H1 (cell line): Measurements from ENCODE around the gene REPS1. TPM values are rescaled to one million over a fixed set of nuclear protein-coding genes. Genes with fewer than 3 reads are reported as not detected.

ENCODE experiments used
- CTCF ChIA-PET: fragments of 300-600 bp; sonication (Branson Sonifier 250); formaldehyde crosslinking; loops from one replicate; lab custom pipeline; 2021; ENCODE audit not compliant: partially characterized antibody; lab: Charles Lee
- POLR2A ChIA-PET: fragments of 300-600 bp; sonication (Branson Sonifier 250); formaldehyde crosslinking; loops from one replicate; lab custom pipeline; 2021; ENCODE audit warnings: inconsistent platforms; ENCODE audit not compliant: partially characterized antibody; lab: Charles Lee
- DNase-seq, 2 experiments: peaks; one replicate each; pipeline versions ENCODE4 v3.0.0 to v3.0.0-alpha.2; 2010 to 2022; ENCODE audit warnings: low spot score in 2 of 2, low read depth in 1 of 2, mixed read lengths in 1 of 2
- FAIRE-seq: peaks from 2 replicates; lab custom pipeline; 2011; peaks lifted over from hg19 to GRCh38; lab: Jason Lieb, UNC
- H2AFZ ChIP-seq: 2 replicates; pipeline ENCODE4 v1.8.1; 2012; ENCODE audit warnings: low read length, inconsistent platforms
- H2AK5ac ChIP-seq: 2 replicates; pipeline ENCODE4 v1.6.1; 2013; ENCODE audit warnings: low read depth, low read length
- H2BK120ac ChIP-seq: replicated peaks from 2 replicates; pipeline ENCODE3; 2013; ENCODE audit warnings: low read depth, low read length, inconsistent platforms
- H2BK12ac ChIP-seq: 2 replicates; pipeline ENCODE4 v1.6.1; 2013; ENCODE audit warnings: low read depth, low read length
- H2BK15ac ChIP-seq: 2 replicates; pipeline ENCODE4 v1.6.1; 2013; ENCODE audit warnings: low read length
- H2BK20ac ChIP-seq: 2 replicates; pipeline ENCODE4 v1.6.1; 2013; ENCODE audit warnings: low read length
- H2BK5ac ChIP-seq: 2 replicates; pipeline ENCODE4 v1.6.1; 2013; ENCODE audit warnings: low read depth, low read length
- H3K14ac ChIP-seq: 2 replicates; pipeline ENCODE4 v1.6.1; 2013; ENCODE audit warnings: inconsistent platforms; ENCODE audit not compliant: insufficient read length
- H3K18ac ChIP-seq: 2 replicates; pipeline ENCODE4 v1.6.1; 2013; ENCODE audit warnings: low read length; ENCODE audit errors: extremely low read depth
- H3K23ac ChIP-seq: 2 replicates; pipeline ENCODE4 v1.6.1; 2013; ENCODE audit warnings: inconsistent platforms; ENCODE audit not compliant: insufficient read length
- H3K23me2 ChIP-seq: 2 replicates; pipeline ENCODE4 v1.6.1; 2013; ENCODE audit warnings: low read depth, low read length
- H3K27ac ChIP-seq: 2 replicates; pipeline ENCODE4 v1.6.1; 2011; ENCODE audit warnings: low read depth, low read length, inconsistent platforms
- H3K27me3 ChIP-seq, 4 experiments: replicated peaks in 1 of 4; 1 replicate in 1 of 4; 2 replicates in 3 of 4; pipeline versions ENCODE4 v1.6.1 to v1.8.1; 2011 to 2013; ENCODE audit warnings: low read length in 3 of 4, mild to moderate bottlenecking in 3 of 4, inconsistent platforms in 2 of 4, mixed read lengths in 2 of 4, moderate library complexity in 1 of 4; ENCODE audit not compliant: control insufficient read depth in 3 of 4, insufficient read depth in 3 of 4; ENCODE audit errors: extremely low read depth in 1 of 4
- H3K36me3 ChIP-seq, 4 experiments: 2 replicates each; pipeline versions ENCODE4 v1.6.1 to v1.8.1; 2011 to 2013; ENCODE audit warnings: mild to moderate bottlenecking in 4 of 4, low read length in 3 of 4, moderate library complexity in 2 of 4, control low read depth in 1 of 4, inconsistent platforms in 1 of 4; ENCODE audit not compliant: insufficient read depth in 4 of 4, control insufficient read depth in 2 of 4
- H3K4ac ChIP-seq: replicated peaks from 2 replicates; pipeline ENCODE3; 2013; ENCODE audit warnings: low read length, low read depth, mixed read lengths, inconsistent platforms; ENCODE audit not compliant: insufficient read length
- H3K4me1 ChIP-seq, 4 experiments: replicated peaks in 1 of 4; 1 replicate in 1 of 4; 2 replicates in 3 of 4; pipeline versions ENCODE4 v1.6.1 to v1.8.1; 2011 to 2013; ENCODE audit warnings: low read length in 3 of 4, inconsistent platforms in 2 of 4, mixed read lengths in 1 of 4; ENCODE audit not compliant: insufficient read depth in 4 of 4, control insufficient read depth in 3 of 4
- H3K4me2 ChIP-seq, 2 experiments: 2 replicates each; pipeline versions ENCODE4 v1.6.1 to v1.8.1; 2011 to 2013; ENCODE audit warnings: low read depth in 2 of 2, low read length in 2 of 2, control low read depth in 1 of 2, inconsistent platforms in 1 of 2, mild to moderate bottlenecking in 1 of 2; ENCODE audit not compliant: insufficient read depth in 1 of 2
- H3K4me3 ChIP-seq, 4 experiments: fragments of 200-600, 300-600 bp in 1 of 4; sonication (generic), shearing (Covaris generic), sonication (Bioruptor Twin) in 1 of 4; 2 replicates each; pipeline versions ENCODE4 v1.5.1 to v1.8.1; 2011 to 2016; ENCODE audit warnings: low read length in 4 of 4, low read depth in 3 of 4, control low read depth in 2 of 4, inconsistent platforms in 2 of 4, mild to moderate bottlenecking in 2 of 4, mixed read lengths in 1 of 4, moderate library complexity in 1 of 4; ENCODE audit not compliant: insufficient read depth in 2 of 4; ENCODE audit errors: extremely low read depth in 1 of 4
- H3K56ac ChIP-seq: replicated peaks from 2 replicates; pipeline ENCODE3; 2013; ENCODE audit warnings: low read depth, mild to moderate bottlenecking, mixed read lengths, low read length, inconsistent platforms; ENCODE audit not compliant: insufficient read length
- H3K79me1 ChIP-seq: 2 replicates; pipeline ENCODE4 v1.6.1; 2013; ENCODE audit warnings: low read depth, low read length, control low read depth
- H3K79me2 ChIP-seq, 2 experiments: 2 replicates each; pipeline versions ENCODE4 v1.6.1 to v1.8.1; 2012 to 2013; ENCODE audit warnings: low read length in 2 of 2, mild to moderate bottlenecking in 2 of 2, inconsistent platforms in 1 of 2; ENCODE audit not compliant: insufficient read depth in 2 of 2, control insufficient read depth in 1 of 2
- H3K9ac ChIP-seq, 4 experiments: replicated peaks in 1 of 4; 1 replicate in 1 of 4; 2 replicates in 3 of 4; pipeline versions ENCODE4 v1.6.1 to v1.8.1; 2011 to 2013; ENCODE audit warnings: low read depth in 3 of 4, low read length in 3 of 4, control low read depth in 2 of 4, mild to moderate bottlenecking in 2 of 4, moderate library complexity in 2 of 4, inconsistent platforms in 1 of 4; ENCODE audit errors: extremely low read depth in 1 of 4
- H3K9me3 ChIP-seq, 2 experiments: 2 replicates each; pipeline versions ENCODE4 v1.6.1 to v1.8.1; 2012 to 2013; ENCODE audit warnings: mild to moderate bottlenecking in 2 of 2, moderate library complexity in 2 of 2, control low read depth in 1 of 2, inconsistent platforms in 1 of 2, low read depth in 1 of 2, low read length in 1 of 2, mixed read lengths in 1 of 2; ENCODE audit not compliant: insufficient read depth in 2 of 2
- H4K20me1 ChIP-seq, 2 experiments: replicated peaks in 1 of 2; 2 replicates each; pipeline versions ENCODE3 to v1.8.1; 2011 to 2013; ENCODE audit warnings: inconsistent platforms in 2 of 2, low read length in 2 of 2, mild to moderate bottlenecking in 1 of 2; ENCODE audit not compliant: insufficient read depth in 2 of 2, control insufficient read depth in 1 of 2
- H4K5ac ChIP-seq: 2 replicates; pipeline ENCODE4 v1.6.1; 2013; ENCODE audit warnings: low read length, low read depth, mixed read lengths, inconsistent platforms; ENCODE audit not compliant: insufficient read length
- H4K8ac ChIP-seq: 2 replicates; pipeline ENCODE4 v1.8.0; 2013; ENCODE audit warnings: mild to moderate bottlenecking, moderate library complexity, low read length, inconsistent platforms; ENCODE audit not compliant: insufficient read depth; ENCODE audit errors: extremely low read depth
- H4K91ac ChIP-seq: replicated peaks from 2 replicates; pipeline ENCODE3; 2013; ENCODE audit warnings: low read length, mixed read lengths, inconsistent platforms; ENCODE audit not compliant: insufficient read length
- KDM1A ChIP-seq: fragments of 200-600, 300-600 bp; sonication (generic); IDR thresholded peaks from 2 replicates; pipeline ENCODE4 v1.7.1; 2016; ENCODE audit warnings: mild to moderate bottlenecking, low read length, borderline replicate concordance
- RFX5 ChIP-seq: IDR thresholded peaks from 2 replicates; pipeline ENCODE4 v1.6.1; 2011; ENCODE audit warnings: low read depth, low read length, improper control_type of control experiment, borderline replicate concordance
- WGBS, 2 experiments: shearing (Covaris generic) in 1 of 2; methylation state at CpG; one replicate each; pipeline versions ENCODE4 v1.1.6 to v1.1.7; 2013 to 2015; ENCODE audit warnings: low lambda C conversion rate in 2 of 2, mixed read lengths in 2 of 2, inconsistent platforms in 1 of 2, low coverage in 1 of 2, missing lambda C conversion rate in 1 of 2; ENCODE audit not compliant: insufficient replicate concordance in 2 of 2, insufficient coverage in 1 of 2, insufficient read length in 1 of 2; ENCODE audit errors: extremely low coverage in 1 of 2, missing lambda C conversion rate in 1 of 2; 5-methylcytosine and 5-hydroxymethylcytosine counted together
- polyA plus RNA-seq, 7 experiments: library from polyadenylated mRNA; depleted of rRNA in 3 of 7; stranded (reverse) in 5 of 7; unstranded in 2 of 7; fragments of >200 nt in 5 of 7; fragments of 200-250 nt in 2 of 7; gene quantifications; 1 replicate in 5 of 7; 2 replicates in 1 of 7; 4 replicates in 1 of 7; pipeline versions ENCODE4 v1.2.1 to v1.2.3, GENCODE V29; 2011 to 2013; ENCODE audit warnings: missing spikeins in 2 of 7, mixed read lengths in 2 of 7
- total RNA-seq: library from RNA; stranded (reverse); fragmentation: NEBNext Ultra II Directional; extraction: Animal tissue kit (Norgen Biotek cat#: 25700); gene quantifications from 2 replicates; pipeline ENCODE4 v1.2.1, GENCODE V29; 2021

The REPS1 gene
- total and polyA plus RNA-seq, 2 of the 8 experiments (the other 6 are each of a cell fraction or from before 2014, with no cell fraction given) = 52.1 to 68.9 TPM

DNA sequence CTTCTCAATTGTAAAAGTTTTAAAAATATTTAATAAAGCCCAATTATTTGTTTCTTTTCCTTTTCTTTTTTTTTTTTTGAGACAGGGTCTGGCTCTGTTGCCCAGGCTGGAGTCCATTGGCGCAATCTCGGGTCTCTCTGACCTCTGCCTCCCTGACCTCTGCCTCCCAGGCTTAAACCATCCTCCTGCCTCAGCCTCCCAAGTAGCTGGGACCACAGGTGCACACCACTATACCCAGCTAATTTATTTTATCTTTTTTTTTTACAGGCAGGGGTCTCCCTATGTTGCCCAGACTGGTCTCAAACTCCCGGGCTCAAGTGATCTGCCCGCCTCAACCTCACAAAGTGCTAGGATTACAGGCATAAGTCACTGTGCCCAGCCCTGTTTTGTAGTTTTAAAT, 9.8 kb downstream of the REPS1 start:
- CTCF ChIA-PET = no interaction called here
- FAIRE-seq = no peak
- no peaks in the 10 kb centered on the region for H3K9me3 ChIP-seq
- no peak overlapping the region for H2BK5ac ChIP-seq
- H2AK5ac ChIP-seq = no peak overlapping the region
- H2BK15ac ChIP-seq = no peak overlapping the region
- no peak overlapping the region for H3K4ac ChIP-seq
- no peak overlapping the region for H3K9ac ChIP-seq
- H3K23ac ChIP-seq = no peak overlapping the region
- peaks cover 7% of the 10 kb centered on the region for H3K79me1 ChIP-seq
- no peak overlapping the region; a peak in 1 of 8 replicates for H3K4me3 ChIP-seq
- H3K36me3 ChIP-seq = no peaks in the 10 kb centered on the region
- no peak overlapping the region for H4K5ac ChIP-seq
- H3K79me2 ChIP-seq = peaks cover 31 to 99% of the 10 kb centered on the region in 2 experiments
- POLR2A ChIA-PET = no interaction called here
- H2AFZ ChIP-seq = no peak overlapping the region
- H3K4me1 ChIP-seq = peaks cover 2 to 19% (median 10%) of the 10 kb centered on the region in 4 experiments; a peak in 4 of 7 replicates
- no peaks in the 10 kb centered on the region for H3K27me3 ChIP-seq
- H2BK20ac ChIP-seq = no peak overlapping the region
- H3K14ac ChIP-seq = no peak overlapping the region
- H3K23me2 ChIP-seq = no peaks in the 10 kb centered on the region
- H4K91ac ChIP-seq = no peak overlapping the region
- H2BK120ac ChIP-seq = no peak overlapping the region
- H2BK12ac ChIP-seq = no peak overlapping the region
- WGBS, 2 experiments = 79% methylated on average over 4 of the region's 4 CpGs; no CpG with 5 or more reads in 1 of the 2 experiments
- H3K27ac ChIP-seq = no peak overlapping the region
- no peak overlapping the region for H3K18ac ChIP-seq
- no peak for DNase-seq
- no peak overlapping the region for H3K56ac ChIP-seq
- no peak overlapping the region for H4K8ac ChIP-seq
- peaks cover 5 to 12% of the 10 kb centered on the region in 2 experiments for H4K20me1 ChIP-seq
- H3K4me2 ChIP-seq = no peak overlapping the region; a peak in 1 of 4 replicates
- TF ChIP-seq KDM1A = 0 out of 2 replicates have a peak, but pooled peaks have one; percentile 52
- no peak for TF ChIP-seq RFX5
